Measurements from ENCODE around the gene TRIM65.

DNA sequence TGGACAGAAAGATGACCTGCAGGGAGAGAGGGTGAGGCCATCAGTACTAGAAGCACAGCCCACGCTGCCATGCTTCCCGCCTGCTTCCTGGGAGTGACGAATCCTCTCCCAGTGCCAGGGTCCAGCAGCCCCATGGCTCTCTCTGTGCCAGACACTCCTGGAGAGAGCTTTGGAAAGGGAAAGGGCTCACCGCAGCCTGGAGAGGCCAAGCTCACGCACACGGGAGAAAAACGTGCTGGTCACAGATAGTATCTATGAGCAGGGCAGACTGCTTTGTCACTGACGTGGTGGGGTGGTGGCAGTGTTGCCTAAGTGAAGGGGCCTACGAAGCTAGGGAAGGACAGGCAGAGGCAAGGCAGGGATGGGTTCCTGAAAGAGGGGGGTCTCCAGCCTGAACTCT is 47.0 kb downstream of the TRIM65 start:
- TF ChIP-seq, protein P1, sequence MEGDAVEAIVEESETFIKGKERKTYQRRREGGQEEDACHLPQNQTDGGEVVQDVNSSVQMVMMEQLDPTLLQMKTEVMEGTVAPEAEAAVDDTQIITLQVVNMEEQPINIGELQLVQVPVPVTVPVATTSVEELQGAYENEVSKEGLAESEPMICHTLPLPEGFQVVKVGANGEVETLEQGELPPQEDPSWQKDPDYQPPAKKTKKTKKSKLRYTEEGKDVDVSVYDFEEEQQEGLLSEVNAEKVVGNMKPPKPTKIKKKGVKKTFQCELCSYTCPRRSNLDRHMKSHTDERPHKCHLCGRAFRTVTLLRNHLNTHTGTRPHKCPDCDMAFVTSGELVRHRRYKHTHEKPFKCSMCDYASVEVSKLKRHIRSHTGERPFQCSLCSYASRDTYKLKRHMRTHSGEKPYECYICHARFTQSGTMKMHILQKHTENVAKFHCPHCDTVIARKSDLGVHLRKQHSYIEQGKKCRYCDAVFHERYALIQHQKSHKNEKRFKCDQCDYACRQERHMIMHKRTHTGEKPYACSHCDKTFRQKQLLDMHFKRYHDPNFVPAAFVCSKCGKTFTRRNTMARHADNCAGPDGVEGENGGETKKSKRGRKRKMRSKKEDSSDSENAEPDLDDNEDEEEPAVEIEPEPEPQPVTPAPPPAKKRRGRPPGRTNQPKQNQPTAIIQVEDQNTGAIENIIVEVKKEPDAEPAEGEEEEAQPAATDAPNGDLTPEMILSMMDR (conservative IDR thresholded peaks at IDR 0.05; ENCODE audit: low read length) = no peak
- no peak for TF ChIP-seq EZH2phosphoT487 (IDR thresholded peaks at IDR 0.05; ENCODE audit: borderline replicate concordance)

Data from Loucy (cell line).